GM19395 (cell line): ENCODE data around the gene CPT1B.

ENCODE experiments used
- ATAC-seq: cut with Tn5 transposase; IDR thresholded peaks from one replicate; pipeline ENCODE4 v1.9.1; 2021; ENCODE audit warnings: mild to moderate bottlenecking, moderate library complexity; ENCODE audit not compliant: unreplicated experiment

The CPT1B gene

DNA sequence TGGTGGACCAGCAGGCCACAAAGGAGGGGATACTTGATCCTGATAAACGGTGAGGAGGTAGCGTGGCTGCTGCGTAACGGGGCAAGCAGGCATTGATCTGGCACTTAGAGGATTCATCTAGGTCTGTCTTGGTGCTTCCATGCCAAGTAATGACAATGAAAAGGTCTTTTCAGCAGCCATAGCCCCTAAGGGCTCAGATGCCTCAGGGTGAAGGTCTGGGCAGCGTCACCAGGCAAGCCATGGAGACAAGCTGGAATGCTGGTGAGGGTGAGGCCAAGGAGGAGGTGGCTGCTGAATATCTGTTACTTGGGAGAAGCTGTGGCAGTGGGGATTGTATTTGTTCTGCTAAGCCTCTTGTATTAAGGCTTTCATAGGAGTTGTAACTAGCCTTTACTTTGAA, 9.2 kb upstream of the CPT1B start:
- ATAC-seq, result no peak

- no peak for ATAC-seq
Measured at GRCh38 chr22:50586416-50586815, 8.2 kb upstream of the CPT1B start.

- no peak for ATAC-seq
Measured at GRCh38 chr22:50585781-50586180, 7.6 kb upstream of the CPT1B start.

DNA sequence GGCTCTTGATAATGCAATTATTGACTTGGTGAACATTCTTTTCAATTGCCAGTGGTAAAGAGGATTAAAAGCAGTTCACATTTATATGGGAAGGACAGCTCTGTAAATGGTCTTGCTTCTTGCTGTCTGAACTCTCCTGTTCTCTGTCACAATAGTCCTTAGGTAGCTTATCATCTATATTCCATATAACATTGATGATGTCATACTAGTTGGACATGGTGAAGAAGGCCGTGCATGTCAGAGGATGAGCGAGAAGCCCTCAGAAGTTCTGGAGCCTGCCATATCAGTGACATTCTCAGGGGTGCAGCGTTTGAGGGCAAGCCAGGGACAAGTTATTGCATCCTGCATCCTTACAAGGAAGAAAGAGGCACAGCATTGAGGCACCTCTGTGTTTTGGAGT, 7.0 kb upstream of the CPT1B start:
- no peak for ATAC-seq

GRCh38 chr22:50584106-50585096, 6.2 kb upstream of the CPT1B start:
- no peak for ATAC-seq

- ATAC-seq, result peak; percentile 47
Measured at GRCh38 chr22:50583294-50583861, 5.2 kb upstream of the CPT1B start.

- peak; percentile 92 for ATAC-seq
Measured at GRCh38 chr22:50582493-50583293, 4.5 kb upstream of the CPT1B start, which contains the start of gene CHKB. CHKB (minus strand) TSS chr22:50582849; CDS start chr22:50582781, 68 bp downstream.

DNA sequence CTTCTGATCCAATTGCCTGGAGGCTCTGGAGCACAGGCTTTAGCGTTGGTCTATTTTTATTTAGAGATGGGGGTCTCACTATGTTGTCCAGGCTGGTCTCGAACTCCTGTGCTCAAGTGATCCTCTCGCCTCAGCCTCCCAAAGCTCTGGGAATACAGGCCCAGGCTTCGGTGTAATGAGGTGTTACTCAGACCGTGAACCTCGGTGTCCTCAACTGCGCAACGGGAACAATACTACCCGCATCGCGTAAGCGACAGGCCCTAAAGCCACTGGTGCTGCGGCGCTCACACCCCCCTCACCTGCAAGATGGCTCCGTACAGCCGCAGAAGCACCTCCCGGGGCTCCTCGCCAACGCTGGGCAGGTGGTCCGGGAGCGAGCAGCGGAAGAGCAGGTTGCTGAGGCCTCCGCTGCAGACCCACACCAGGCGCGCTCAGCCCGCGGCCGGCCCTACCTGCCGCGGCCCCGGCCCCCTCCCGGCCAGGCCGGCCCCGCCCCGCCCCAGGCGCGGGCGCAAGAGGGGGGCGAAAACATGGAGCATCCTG, 3.8 kb upstream of the CPT1B start:
- ATAC-seq, result peak; percentile 20

DNA sequence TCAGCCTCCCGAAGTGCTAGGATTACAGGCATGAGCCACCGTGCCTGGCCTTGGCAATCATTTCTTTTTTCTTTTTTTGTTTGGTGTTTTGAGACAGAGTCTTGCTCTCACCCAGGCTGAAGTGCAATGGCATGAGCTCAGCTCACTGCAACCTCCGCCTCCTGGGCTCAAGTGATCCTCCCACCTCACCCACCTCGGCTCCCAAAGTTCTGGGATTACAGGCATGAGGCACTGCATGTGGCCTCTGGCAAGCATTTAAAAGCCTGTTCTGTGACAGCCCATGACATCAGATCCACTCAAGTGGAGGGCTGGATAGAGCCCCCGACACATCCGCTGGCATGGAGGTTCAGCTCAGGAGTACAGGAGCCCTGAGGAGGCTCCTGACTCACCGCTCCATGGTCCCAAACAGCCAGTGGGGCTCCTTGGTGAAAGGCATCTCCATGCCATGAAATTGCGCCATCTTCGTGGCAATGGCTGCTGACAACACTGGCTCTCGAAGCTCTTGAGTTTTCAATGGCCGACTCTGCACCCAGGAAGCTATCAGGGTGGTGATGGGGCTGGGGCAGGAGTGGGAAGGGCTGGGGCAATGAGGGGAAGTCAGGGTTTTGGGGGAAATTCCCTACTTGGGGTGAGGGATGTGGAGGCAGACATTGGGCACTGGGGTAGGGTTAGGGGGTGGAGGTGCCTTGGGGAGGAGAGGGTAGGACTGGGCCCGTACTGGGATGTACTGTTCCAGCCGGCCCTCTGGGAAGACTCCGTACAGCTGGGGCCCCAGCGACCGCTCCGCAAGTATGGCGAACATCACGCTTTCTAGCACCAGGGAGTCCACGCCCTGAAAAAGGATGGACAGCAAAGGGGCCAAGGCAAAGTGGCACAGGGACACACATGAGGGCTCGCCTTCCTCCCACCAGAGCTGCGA, 3.1 kb upstream of the CPT1B start:
- no peak for ATAC-seq

DNA sequence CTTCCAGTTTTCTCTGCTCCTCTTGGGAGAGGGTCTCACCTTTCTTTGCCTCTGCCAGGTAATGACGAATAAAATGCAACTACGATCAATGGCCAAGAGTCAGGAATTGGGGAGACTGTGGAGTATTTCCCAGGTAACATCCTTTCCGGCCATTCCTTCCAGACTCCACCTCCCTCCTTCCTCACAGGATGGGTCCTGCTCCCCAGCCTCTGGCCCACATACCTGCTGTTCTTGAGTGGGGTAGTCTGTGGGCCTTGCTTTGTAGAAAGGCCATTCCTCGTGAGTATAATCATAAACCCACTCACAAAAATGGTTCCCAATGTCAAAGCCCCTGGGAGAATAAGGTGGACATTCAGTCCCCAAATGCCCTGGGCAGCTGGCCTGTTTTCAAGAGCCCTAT, 1.5 kb upstream of the CPT1B start:
- no peak for ATAC-seq

DNA sequence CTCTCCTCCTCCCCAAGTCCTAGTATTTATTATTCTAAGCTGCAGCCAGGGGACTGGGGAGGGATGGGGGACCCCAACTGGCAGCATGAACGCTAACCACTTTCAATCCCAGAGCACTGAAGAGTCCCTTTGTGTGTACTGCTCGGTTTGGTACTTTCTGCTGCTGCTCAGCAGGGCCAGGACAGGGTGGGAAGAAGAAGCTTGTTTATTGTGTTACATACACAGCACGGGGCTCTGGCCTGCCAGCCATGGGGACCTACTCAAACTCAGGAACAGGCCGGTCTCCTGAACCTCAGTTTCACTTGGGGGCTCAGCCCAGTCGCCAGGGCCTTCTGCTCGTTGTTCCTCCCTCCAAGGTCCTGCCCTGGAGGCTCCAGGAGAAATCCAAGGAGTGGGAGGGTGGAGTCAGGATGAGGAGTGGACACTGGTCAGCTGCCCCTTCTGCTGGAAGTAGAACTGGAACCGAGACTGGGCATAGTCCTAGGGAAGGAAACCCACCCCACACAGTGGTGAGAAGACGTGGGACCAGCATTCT, 616 bp upstream of the CPT1B start:
- ATAC-seq, result no peak

DNA sequence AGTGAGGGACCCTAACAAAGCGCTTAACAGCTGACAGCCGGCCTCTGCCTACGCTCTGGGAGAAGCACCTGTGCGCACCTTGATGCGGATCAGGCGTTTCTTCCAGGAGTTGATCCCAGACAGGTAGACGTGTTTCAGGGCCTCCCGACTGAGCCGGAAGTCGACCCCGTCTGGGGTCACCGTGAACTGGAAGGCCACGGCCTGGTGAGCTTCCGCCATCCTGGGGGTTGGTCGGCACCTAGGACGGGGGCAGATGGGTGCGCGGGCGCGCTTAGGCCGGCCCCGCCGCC, 585 bp downstream of the CPT1B start:
- no peak for ATAC-seq

GRCh38 chr22:50576806-50577696, 1.2 kb downstream of the CPT1B start:
- ATAC-seq, result no peak

- ATAC-seq, result no peak
Measured at GRCh38 chr22:50576070-50576469, 2.2 kb downstream of the CPT1B start.

DNA sequence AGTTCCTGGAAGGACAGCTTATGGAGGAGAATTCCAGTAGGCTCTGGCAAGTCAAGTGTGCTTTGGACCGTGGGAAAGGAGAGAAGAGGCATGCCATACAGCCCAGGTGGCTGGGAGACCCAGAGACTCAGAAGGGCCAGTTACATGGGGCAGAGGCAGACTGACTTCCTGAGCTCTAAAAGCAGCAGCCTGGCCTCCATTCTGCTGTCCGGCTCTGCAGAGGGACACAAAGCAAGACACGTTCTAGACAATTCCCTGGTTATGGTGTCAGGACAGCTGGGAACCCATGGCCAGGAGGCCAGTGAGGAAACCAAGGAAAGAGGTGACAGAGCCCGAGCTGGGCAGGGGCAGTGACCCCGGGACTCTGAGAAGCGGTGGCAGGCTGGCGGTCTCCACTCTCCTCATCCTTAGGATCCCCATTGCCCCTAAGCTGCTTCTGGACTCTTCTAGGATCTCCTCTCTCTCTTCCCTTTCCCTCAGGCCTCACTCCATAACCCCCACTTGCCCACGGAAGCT, 2.7 kb downstream of the CPT1B start:
- ATAC-seq, result no peak

- ATAC-seq, result no peak
Measured at GRCh38 chr22:50574383-50574755, 3.9 kb downstream of the CPT1B start.

GRCh38 chr22:50573491-50574382, 4.5 kb downstream of the CPT1B start:
- ATAC-seq, result no peak

DNA sequence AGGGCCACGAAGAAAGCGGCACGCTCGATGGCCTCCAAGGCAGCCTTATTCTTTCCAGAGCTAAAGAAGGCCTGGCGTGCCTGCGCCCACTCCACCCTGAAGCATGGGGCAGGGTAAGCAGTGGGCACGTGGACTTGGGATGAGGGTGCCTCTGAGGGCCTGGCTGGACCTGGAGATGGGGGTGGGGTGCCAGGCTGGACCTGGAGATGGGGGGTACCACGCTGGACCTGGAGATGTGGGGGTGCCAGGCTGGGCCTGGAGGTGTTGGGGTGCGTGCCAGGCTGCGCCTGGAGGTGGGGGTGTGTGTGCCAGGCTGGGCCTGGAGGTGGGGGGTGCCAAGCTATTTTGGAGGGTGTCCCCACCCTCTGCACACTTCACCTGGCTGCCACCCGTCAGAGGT, 5.3 kb downstream of the CPT1B start:
- ATAC-seq, result no peak
